ENCODE results near the gene FXYD2. TPM values are rescaled to one million over a fixed set of nuclear protein-coding genes. Genes with fewer than 3 reads are reported as not detected.

Gene FXYD2
- total and polyA plus RNA-seq, 2 of the 8 experiments (the other 6 are each of a cell fraction or from before 2014, with no cell fraction given) = 0.89 to 1.1 TPM

DNA sequence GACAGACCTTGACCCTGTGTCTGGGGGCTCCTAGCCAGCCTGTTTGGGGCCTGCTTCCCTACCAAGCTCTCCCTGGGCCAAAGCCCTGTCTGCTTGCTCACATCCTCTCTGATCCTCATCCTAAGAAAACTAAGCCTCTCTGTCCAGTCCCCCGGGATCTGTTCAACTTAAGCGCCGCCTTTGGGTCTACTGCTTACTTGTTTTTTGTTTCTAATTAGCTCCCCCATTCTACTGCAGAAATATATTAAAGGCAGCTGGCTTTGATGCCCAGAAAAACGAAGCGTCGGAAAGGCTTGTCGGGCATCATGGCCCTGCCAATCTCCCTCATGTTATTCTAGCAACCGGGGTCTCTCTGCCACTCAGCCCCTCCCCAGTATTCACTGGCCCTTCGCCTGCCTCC is 31.0 kb downstream of the FXYD2 start (continued):
- TF ChIP-seq POU5F1 (IDR thresholded peaks at IDR 0.05; ENCODE audit: low read depth, low read length) (no peak), TAF1 (IDR thresholded peaks at IDR 0.05; ENCODE audit: low read depth, low read length) (no peak), EZH2 (IDR thresholded peaks at IDR 0.05; ENCODE audit: low read depth, low read length, severe bottlenecking) (no peak), KDM1A (IDR thresholded peaks at IDR 0.05; ENCODE audit: borderline replicate concordance, low read length) (no peak)
